ENCODE results near the gene TGIF2.
A peak's percentile ranks its signal among the peaks of the same experiment; 100 is the strongest.

GRCh38 chr20:36573103-36573797, at the start of gene TGIF2:
- TF ChIP-seq RAD21 (IDR thresholded peaks at IDR 0.05; ENCODE audit: low read length) (no peak), CTCF (IDR thresholded peaks at IDR 0.05) (no peak), MXI1 (IDR thresholded peaks at IDR 0.05; ENCODE audit: low read depth, low read length) (peak; percentile 32; the same call in 1 of the 2 replicates), USF2 (IDR thresholded peaks at IDR 0.05; ENCODE audit: borderline replicate concordance, low read depth, low read length) (no peak), EP300 (IDR thresholded peaks at IDR 0.05; ENCODE audit: borderline replicate concordance in 1 of 2, low read depth in 1 of 2, low read length in 1 of 2) (no peak), REST (IDR thresholded peaks at IDR 0.05; ENCODE audit: low read depth, low read length) (no peak), MEF2A (IDR thresholded peaks at IDR 0.05; ENCODE audit: borderline replicate concordance, low read depth) (no peak), POLR2AphosphoS5 (IDR thresholded peaks at IDR 0.05; ENCODE audit: low read depth, low read length) (peak; percentile 37; the same call in 1 of the 2 replicates), PBX3 (IDR thresholded peaks at IDR 0.05) (no peak), SIN3A (IDR thresholded peaks at IDR 0.05; ENCODE audit: borderline replicate concordance, low read depth, low read length) (no peak), SMC3 (IDR thresholded peaks at IDR 0.05; ENCODE audit: low read depth, low read length) (no peak), TEAD4 (IDR thresholded peaks at IDR 0.05; ENCODE audit: borderline replicate concordance, insufficient read depth) (no peak), IRF3 (IDR thresholded peaks at IDR 0.05; ENCODE audit: low read depth, low read length) (no peak), EZH2phosphoT487 (IDR thresholded peaks at IDR 0.05; ENCODE audit: borderline replicate concordance, low read depth) (no peak)

Data from SK-N-SH (cell line).